GM23338 (cell line): ENCODE data around the gene LRRC3. TPM values are rescaled to one million over a fixed set of nuclear protein-coding genes. Genes with fewer than 3 reads are reported as not detected.

Experiments
- ATAC-seq: fragments of 200-7000 bp; cut with Tn5 transposase; 3 replicates; pipeline ENCODE4 v1.9.1; 2020
- DNase-seq: peaks from one replicate; pipeline ENCODE4 v3.0.0-alpha.2; 2015; ENCODE audit warnings: low spot score
- H2AFZ ChIP-seq: fragments of 200-600 bp; sonication (generic); 2 replicates; pipeline ENCODE4 v1.8.0; 2016; ENCODE audit warnings: antibody characterized with exemption, mild to moderate bottlenecking, moderate library complexity
- H3F3A ChIP-seq: fragments of 200-600 bp; sonication (generic); replicated peaks from 2 replicates; pipeline ENCODE4 v1.8.0; 2017; ENCODE audit warnings: antibody characterized with exemption, mixed run types, low read depth
- H3K27ac ChIP-seq: fragments of 200-600 bp; sonication (generic); 2 replicates; pipeline ENCODE4 v1.6.1; 2016; ENCODE audit warnings: low read depth
- H3K27me3 ChIP-seq: fragments of 200-600 bp; sonication (generic); 2 replicates; pipeline ENCODE4 v1.8.0; 2016; ENCODE audit warnings: mild to moderate bottlenecking, mixed run types, moderate library complexity; ENCODE audit not compliant: insufficient read depth
- H3K36me3 ChIP-seq: fragments of 200-600 bp; sonication (generic); 2 replicates; pipeline ENCODE4 v1.8.0; 2016; ENCODE audit warnings: mild to moderate bottlenecking; ENCODE audit not compliant: insufficient read depth
- H3K4me1 ChIP-seq: fragments of 200-600 bp; sonication (generic); 2 replicates; pipeline ENCODE4 v1.8.0; 2016; ENCODE audit warnings: mild to moderate bottlenecking, moderate library complexity; ENCODE audit not compliant: insufficient read depth
- H3K4me2 ChIP-seq: fragments of 200-600 bp; sonication (generic); 2 replicates; pipeline ENCODE4 v1.7.1; 2017; ENCODE audit warnings: mixed run types
- H3K4me3 ChIP-seq: fragments of 200-600 bp; sonication (generic); 2 replicates; pipeline ENCODE4 v1.6.1; 2016; ENCODE audit warnings: mixed run types
- H3K79me2 ChIP-seq: fragments of 200-600 bp; sonication (generic); replicated peaks from 2 replicates; pipeline ENCODE4 v1.8.0; 2017; ENCODE audit warnings: mild to moderate bottlenecking; ENCODE audit not compliant: insufficient read depth
- H3K9me2 ChIP-seq: fragments of 200-600 bp; sonication (generic); 2 replicates; pipeline ENCODE4 v1.8.0; 2017; ENCODE audit not compliant: insufficient read depth
- H4K20me1 ChIP-seq: fragments of 200-600 bp; sonication (generic); replicated peaks from 2 replicates; pipeline ENCODE4 v1.8.0; 2017; ENCODE audit warnings: mild to moderate bottlenecking; ENCODE audit not compliant: insufficient read depth
- H3K27ac Mint-ChIP-seq: 2 replicates; pipeline ENCODE4 v1.8.0; 2020; ENCODE audit warnings: inconsistent platforms, mild to moderate bottlenecking, moderate library complexity, mixed read lengths
- H3K27me3 Mint-ChIP-seq: 3 replicates; pipeline ENCODE4 v1.8.0; 2022; ENCODE audit warnings: low read depth, mild to moderate bottlenecking, moderate library complexity, mixed read lengths, inconsistent platforms; ENCODE audit not compliant: insufficient read depth, poor library complexity
- H3K36me3 Mint-ChIP-seq: 3 replicates; pipeline ENCODE4 v1.8.0; 2021; ENCODE audit warnings: low read depth, mild to moderate bottlenecking, inconsistent platforms, moderate library complexity, mixed read lengths
- H3K4me1 Mint-ChIP-seq: 3 replicates; pipeline ENCODE4 v1.8.0; 2020; ENCODE audit warnings: mild to moderate bottlenecking, inconsistent platforms, mixed read lengths
- H3K4me3 Mint-ChIP-seq: 3 replicates; pipeline ENCODE4 v1.8.0; 2021; ENCODE audit warnings: moderate library complexity, mild to moderate bottlenecking, inconsistent platforms, mixed read lengths
- H3K9me3 Mint-ChIP-seq: 3 replicates; pipeline ENCODE4 v1.8.0; 2020; ENCODE audit warnings: moderate library complexity, mild to moderate bottlenecking, inconsistent platforms, mixed read lengths
- CREB1 ChIP-seq: fragments of 250-450 bp; sonication (Bioruptor Pico); IDR thresholded peaks from 2 replicates; pipeline ENCODE4 v1.5.0; 2020; ENCODE audit warnings: low read depth, mild to moderate bottlenecking, moderate library complexity
- ETS1 ChIP-seq: IDR thresholded peaks from 2 replicates; pipeline ENCODE4 v1.6.1; 2016; ENCODE audit warnings: antibody characterized with exemption
- EZH2 ChIP-seq: fragments of 200-600 bp; sonication (generic); IDR thresholded peaks from one replicate; pipeline ENCODE4 v1.8.0; 2017; ENCODE audit warnings: antibody characterized with exemption, mild to moderate bottlenecking, low read depth; ENCODE audit not compliant: unreplicated experiment
- EZH2phosphoT487 ChIP-seq: fragments of 200-600 bp; sonication (generic); IDR thresholded peaks from one replicate; pipeline ENCODE4 v1.8.1; 2018; ENCODE audit warnings: antibody characterized with exemption; ENCODE audit not compliant: unreplicated experiment
- NANOG ChIP-seq: IDR thresholded peaks from 2 replicates; pipeline ENCODE4 v1.6.1; 2016; ENCODE audit warnings: antibody characterized with exemption, borderline replicate concordance
- POLR2AphosphoS5 ChIP-seq: IDR thresholded peaks from 2 replicates; pipeline ENCODE4 v1.6.1; 2016; ENCODE audit warnings: antibody characterized with exemption, low read depth
- STAT1 ChIP-seq: IDR thresholded peaks from one replicate; pipeline ENCODE4 v1.6.1; 2016; ENCODE audit warnings: antibody characterized with exemption; ENCODE audit not compliant: unreplicated experiment
- ZNF114 ChIP-seq: fragments of 250-450 bp; sonication (Bioruptor Pico); IDR thresholded peaks from 2 replicates; pipeline ENCODE4 v1.5.0; 2020; ENCODE audit warnings: mild to moderate bottlenecking, moderate library complexity
- ZNF331 ChIP-seq: fragments of 250-450 bp; sonication (Bioruptor Pico); IDR thresholded peaks from 2 replicates; pipeline ENCODE4 v1.5.0; 2020; ENCODE audit warnings: low read depth, mild to moderate bottlenecking, moderate library complexity
- ZNF462 ChIP-seq: fragments of 250-450 bp; sonication (Bioruptor Pico); IDR thresholded peaks from 2 replicates; pipeline ENCODE4 v1.5.0; 2020; ENCODE audit warnings: mild to moderate bottlenecking, moderate library complexity
- polyA plus RNA-seq: library from polyadenylated mRNA; unstranded; fragments of >200 nt; fragmentation: Nextera tagmentation; extraction: Ambion mirVana; gene quantifications from 2 replicates; pipeline ENCODE4 v1.2.1, GENCODE V29; 2016
- total RNA-seq: library from RNA; depleted of rRNA; stranded (reverse); fragments of >200 nt; shearing (Covaris generic); gene quantifications from 2 replicates; pipeline ENCODE4 v1.2.3, GENCODE V29; 2014
- TF ChIP-seq, protein P1 (sequence below), 2 experiments: fragments of 200-600 bp in 1 of 2; sonication (generic) in 1 of 2; conservative IDR thresholded peaks; 2 replicates each; pipeline versions ENCODE4 v1.5.1 to v1.6.1; 2016 to 2017; ENCODE audit warnings: antibody characterized with exemption in 2 of 2, low read depth in 2 of 2, mild to moderate bottlenecking in 2 of 2, moderate library complexity in 1 of 2

Gene LRRC3
- total and polyA plus RNA-seq, 2 experiments from 2014 or later = 0.95 to 6.8 TPM

GRCh38 chr21:44436111-44436611 is 19.1 kb upstream of the LRRC3 start (continued):
- no peak for TF ChIP-seq ETS1
- no peak for TF ChIP-seq ZNF114 (CRISPR knock-in tag)
- TF ChIP-seq NANOG = no peak
- TF ChIP-seq ZNF331 (CRISPR knock-in tag) = no peak
- TF ChIP-seq STAT1 = no peak
- no peak for TF ChIP-seq EZH2phosphoT487
- TF ChIP-seq, protein P1, sequence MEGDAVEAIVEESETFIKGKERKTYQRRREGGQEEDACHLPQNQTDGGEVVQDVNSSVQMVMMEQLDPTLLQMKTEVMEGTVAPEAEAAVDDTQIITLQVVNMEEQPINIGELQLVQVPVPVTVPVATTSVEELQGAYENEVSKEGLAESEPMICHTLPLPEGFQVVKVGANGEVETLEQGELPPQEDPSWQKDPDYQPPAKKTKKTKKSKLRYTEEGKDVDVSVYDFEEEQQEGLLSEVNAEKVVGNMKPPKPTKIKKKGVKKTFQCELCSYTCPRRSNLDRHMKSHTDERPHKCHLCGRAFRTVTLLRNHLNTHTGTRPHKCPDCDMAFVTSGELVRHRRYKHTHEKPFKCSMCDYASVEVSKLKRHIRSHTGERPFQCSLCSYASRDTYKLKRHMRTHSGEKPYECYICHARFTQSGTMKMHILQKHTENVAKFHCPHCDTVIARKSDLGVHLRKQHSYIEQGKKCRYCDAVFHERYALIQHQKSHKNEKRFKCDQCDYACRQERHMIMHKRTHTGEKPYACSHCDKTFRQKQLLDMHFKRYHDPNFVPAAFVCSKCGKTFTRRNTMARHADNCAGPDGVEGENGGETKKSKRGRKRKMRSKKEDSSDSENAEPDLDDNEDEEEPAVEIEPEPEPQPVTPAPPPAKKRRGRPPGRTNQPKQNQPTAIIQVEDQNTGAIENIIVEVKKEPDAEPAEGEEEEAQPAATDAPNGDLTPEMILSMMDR (conservative IDR thresholded peaks at IDR 0.05; ENCODE audit: low read depth in 2 of 2) = no peak
- TF ChIP-seq EZH2 = no peak
- no peak for TF ChIP-seq CREB1
- no peak for TF ChIP-seq POLR2AphosphoS5

DNA sequence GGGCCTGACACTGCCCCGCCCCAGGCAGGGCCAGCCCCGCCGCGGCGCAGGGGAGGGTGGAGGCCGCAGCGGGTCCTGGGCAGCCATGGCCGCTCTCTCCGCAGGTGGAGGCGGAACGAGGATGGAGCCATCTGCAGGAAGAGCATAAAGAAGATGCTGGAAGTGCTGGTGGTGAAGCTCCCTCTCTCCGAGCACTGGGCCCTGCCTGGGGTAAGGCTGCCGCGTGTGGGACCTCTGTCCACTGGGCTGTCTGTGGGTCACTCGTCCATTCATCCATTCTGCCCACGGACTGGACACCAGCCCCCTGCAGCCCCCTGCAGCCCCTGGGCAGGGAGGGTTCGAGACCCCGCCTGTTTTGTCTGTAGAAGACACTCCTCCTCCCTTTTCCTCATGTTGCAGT is 18.4 kb upstream of the LRRC3 start:
- Mint-ChIP-seq H3K36me3 (peaks cover 2% of the 10 kb centered on the region; the same call in 1 of the 3 replicates), H3K4me1 (no peaks in the 10 kb centered on the region), H3K9me3 (no peaks in the 10 kb centered on the region; the same call in 2 of the 3 replicates), H3K27ac (no peak overlapping the region), H3K27me3 (peaks cover 3% of the 10 kb centered on the region), H3K4me3 (no peak overlapping the region)
- Histone ChIP-seq H3F3A (no peaks in the 10 kb centered on the region), H4K20me1 (no peaks in the 10 kb centered on the region), H2AFZ (no peak overlapping the region), H3K27ac (no peak overlapping the region), H3K79me2 (no peaks in the 10 kb centered on the region), H3K36me3 (no peaks in the 10 kb centered on the region), H3K27me3 (no peaks in the 10 kb centered on the region), H3K9me2 (no peaks in the 10 kb centered on the region), H3K4me2 (no peak overlapping the region), H3K4me1 (no peaks in the 10 kb centered on the region), H3K4me3 (no peak overlapping the region)
- ATAC-seq = no peak
- DNase-seq = no peak
- no peak for TF ChIP-seq ZNF114 (CRISPR knock-in tag)
- TF ChIP-seq, protein P1 (conservative IDR thresholded peaks at IDR 0.05; ENCODE audit: low read depth in 2 of 2) = no peak
- TF ChIP-seq EZH2phosphoT487 = no peak
- no peak for TF ChIP-seq ZNF462 (CRISPR knock-in tag)
- TF ChIP-seq STAT1 = no peak
- TF ChIP-seq ETS1 = no peak
